ENCODE data around the gene TAL1. TPM values are rescaled to one million over a fixed set of nuclear protein-coding genes. Genes with fewer than 3 reads are reported as not detected.

Gene TAL1
- total and polyA plus RNA-seq, 2 donors (not counting 3 experiments of a cell fraction or from before 2014, with no cell fraction given): 36.7 to 52.4 TPM

DNA sequence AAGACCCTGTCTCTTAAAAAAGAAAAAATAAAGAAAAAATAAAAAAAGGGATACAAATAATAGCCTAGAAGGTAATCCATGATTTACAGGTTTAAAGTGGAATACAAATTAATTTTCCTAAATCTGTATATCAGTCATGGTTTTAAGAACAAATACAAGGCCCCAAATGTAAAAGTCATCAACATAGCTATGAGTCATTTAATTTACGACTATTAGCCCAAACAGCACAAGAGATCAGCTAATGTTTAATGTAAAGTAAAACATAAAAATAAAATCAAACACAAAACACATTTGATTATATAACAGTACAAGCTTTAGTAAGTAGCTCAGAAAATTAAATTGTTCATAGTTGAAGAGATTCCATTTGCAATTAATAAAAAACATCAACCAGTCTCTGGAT is 20.3 kb upstream of the TAL1 start:
- Histone ChIP-seq H3K4me3 (replicated peaks in 1 of 3; ENCODE audit: insufficient read depth in 1 of 3, low read depth in 1 of 3, low read length in 3 of 3) (no peak overlapping the region), H2AFZ (ENCODE audit: low read depth, low read length) (no peak overlapping the region), H3K4me2 (ENCODE audit: insufficient read depth, low read length) (no peak overlapping the region), H3K36me3 (ENCODE audit: control insufficient read depth in 2 of 2, extremely low read depth in 1 of 2, insufficient read depth in 2 of 2, low read length in 2 of 2) (peaks cover 0 to 3% of the 10 kb centered on the region in 2 experiments), H3K27me3 (ENCODE audit: control insufficient read depth in 2 of 2, insufficient read depth in 2 of 2, low read length in 2 of 2) (no peaks in the 10 kb centered on the region), H3K4me1 (ENCODE audit: control insufficient read depth, extremely low read depth, insufficient read depth, low read length) (no peaks in the 10 kb centered on the region), H3K9me3 (replicated peaks; ENCODE audit: control insufficient read depth, insufficient read depth, low read length) (no peaks in the 10 kb centered on the region), H3K79me2 (ENCODE audit: control insufficient read depth, insufficient read depth, low read length) (peaks cover 1% of the 10 kb centered on the region), H3K9ac (replicated peaks; ENCODE audit: extremely low read depth, insufficient read depth, low read length) (no peak overlapping the region), H3K9me1 (replicated peaks; ENCODE audit: control insufficient read depth, extremely low read depth, insufficient read depth, low read length) (no peaks in the 10 kb centered on the region), H4K20me1 (replicated peaks; ENCODE audit: control insufficient read depth, extremely low read depth, insufficient read depth, low read length) (no peaks in the 10 kb centered on the region), H3K27ac (ENCODE audit: insufficient read depth, low read depth, low read length) (no peak overlapping the region)
- FAIRE-seq (no peak), DNase-seq (ENCODE audit: low read depth, low spot score) (peak; percentile 26)
- POLR2A ChIA-PET: interaction anchor here (0.7 kb wide), 1 partner anchor 40 kb away, joined by 7 read pairs; no protein-coding TSS in a partner anchor
- no TSS peak for BruUV-seq (replicated peaks)
- CTCF ChIA-PET: interaction anchor here (0.6 to 2.8 kb wide), 4 partner anchors 9 to 73 kb away, joined by 3 to 23 read pairs (median 10); no protein-coding TSS in a partner anchor
- intact Hi-C loops (cut with micrococcal nuclease): no loop called here
- dilution Hi-C loops (cut with MboI; ENCODE audit: extremely low pct_ligation_motif_present, low sequenced_read_pairs): no loop called here
- TF ChIP-seq FOS (IDR thresholded peaks at IDR 0.05; ENCODE audit: borderline replicate concordance, insufficient read depth, low read length): no peak
- no peak for TF ChIP-seq POLR2A (IDR thresholded peaks at IDR 0.05; ENCODE audit: low read depth, low read length)
- TF ChIP-seq JUN (IDR thresholded peaks at IDR 0.05; ENCODE audit: borderline replicate concordance, insufficient read depth, insufficient read length, low read depth): peak; percentile 3

DNA sequence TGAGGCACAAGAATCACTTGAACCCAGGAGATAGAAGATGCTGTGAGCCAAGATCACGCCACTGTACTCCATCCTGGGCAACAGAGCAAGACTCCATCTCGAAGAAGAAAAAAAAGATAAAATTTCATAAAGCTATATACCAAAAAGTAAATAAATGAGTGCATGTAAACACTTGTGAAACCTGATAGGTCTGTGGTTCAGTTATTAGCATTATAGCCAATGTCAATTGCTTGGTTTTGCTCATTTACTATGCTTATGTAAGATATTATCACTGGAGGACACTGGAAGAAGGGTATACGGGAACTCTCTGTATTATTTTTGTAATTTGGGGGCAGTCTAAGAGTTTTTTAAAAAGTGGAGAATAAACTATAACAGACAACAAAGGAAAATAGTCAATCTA is 17.7 kb upstream of the TAL1 start:
- Histone ChIP-seq H3K4me3 (replicated peaks in 1 of 3; ENCODE audit: insufficient read depth in 1 of 3, low read depth in 1 of 3, low read length in 3 of 3) (no peak overlapping the region), H3K79me2 (ENCODE audit: control insufficient read depth, insufficient read depth, low read length) (no peaks in the 10 kb centered on the region), H3K9ac (replicated peaks; ENCODE audit: extremely low read depth, insufficient read depth, low read length) (no peak overlapping the region), H3K27me3 (ENCODE audit: control insufficient read depth in 2 of 2, insufficient read depth in 2 of 2, low read length in 2 of 2) (no peaks in the 10 kb centered on the region), H3K4me1 (ENCODE audit: control insufficient read depth, extremely low read depth, insufficient read depth, low read length) (no peaks in the 10 kb centered on the region), H3K27ac (ENCODE audit: insufficient read depth, low read depth, low read length) (no peak overlapping the region), H2AFZ (ENCODE audit: low read depth, low read length) (no peak overlapping the region), H3K9me3 (replicated peaks; ENCODE audit: control insufficient read depth, insufficient read depth, low read length) (no peaks in the 10 kb centered on the region), H3K4me2 (ENCODE audit: insufficient read depth, low read length) (no peak overlapping the region), H4K20me1 (replicated peaks; ENCODE audit: control insufficient read depth, extremely low read depth, insufficient read depth, low read length) (no peaks in the 10 kb centered on the region), H3K36me3 (ENCODE audit: control insufficient read depth in 2 of 2, extremely low read depth in 1 of 2, insufficient read depth in 2 of 2, low read length in 2 of 2) (peaks cover 0 to 3% of the 10 kb centered on the region in 2 experiments), H3K9me1 (replicated peaks; ENCODE audit: control insufficient read depth, extremely low read depth, insufficient read depth, low read length) (no peaks in the 10 kb centered on the region)
- ChIA-PET POLR2A (no interaction called here), CTCF (interaction anchor here (1.3 kb wide), 1 partner anchor 14 kb away, joined by 5 read pairs; no protein-coding TSS in a partner anchor)
- TF ChIP-seq JUN (IDR thresholded peaks at IDR 0.05; ENCODE audit: borderline replicate concordance, insufficient read depth, insufficient read length, low read depth) (no peak), FOS (IDR thresholded peaks at IDR 0.05; ENCODE audit: borderline replicate concordance, insufficient read depth, low read length) (no peak), MYC (IDR thresholded peaks at IDR 0.05; ENCODE audit: low read depth, low read length) (no peak)
- TF ChIP-seq, protein P1, sequence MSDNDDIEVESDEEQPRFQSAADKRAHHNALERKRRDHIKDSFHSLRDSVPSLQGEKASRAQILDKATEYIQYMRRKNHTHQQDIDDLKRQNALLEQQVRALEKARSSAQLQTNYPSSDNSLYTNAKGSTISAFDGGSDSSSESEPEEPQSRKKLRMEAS (IDR thresholded peaks at IDR 0.05; ENCODE audit: insufficient read depth, insufficient read length): no peak
- TF ChIP-seq, protein P2, sequence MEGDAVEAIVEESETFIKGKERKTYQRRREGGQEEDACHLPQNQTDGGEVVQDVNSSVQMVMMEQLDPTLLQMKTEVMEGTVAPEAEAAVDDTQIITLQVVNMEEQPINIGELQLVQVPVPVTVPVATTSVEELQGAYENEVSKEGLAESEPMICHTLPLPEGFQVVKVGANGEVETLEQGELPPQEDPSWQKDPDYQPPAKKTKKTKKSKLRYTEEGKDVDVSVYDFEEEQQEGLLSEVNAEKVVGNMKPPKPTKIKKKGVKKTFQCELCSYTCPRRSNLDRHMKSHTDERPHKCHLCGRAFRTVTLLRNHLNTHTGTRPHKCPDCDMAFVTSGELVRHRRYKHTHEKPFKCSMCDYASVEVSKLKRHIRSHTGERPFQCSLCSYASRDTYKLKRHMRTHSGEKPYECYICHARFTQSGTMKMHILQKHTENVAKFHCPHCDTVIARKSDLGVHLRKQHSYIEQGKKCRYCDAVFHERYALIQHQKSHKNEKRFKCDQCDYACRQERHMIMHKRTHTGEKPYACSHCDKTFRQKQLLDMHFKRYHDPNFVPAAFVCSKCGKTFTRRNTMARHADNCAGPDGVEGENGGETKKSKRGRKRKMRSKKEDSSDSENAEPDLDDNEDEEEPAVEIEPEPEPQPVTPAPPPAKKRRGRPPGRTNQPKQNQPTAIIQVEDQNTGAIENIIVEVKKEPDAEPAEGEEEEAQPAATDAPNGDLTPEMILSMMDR (IDR thresholded peaks at IDR 0.05; ENCODE audit: extremely low read depth in 1 of 2, insufficient read depth in 1 of 2, low read depth in 1 of 2, low read length in 2 of 2): no peak
- dilution Hi-C loops (cut with MboI; ENCODE audit: extremely low pct_ligation_motif_present, low sequenced_read_pairs): no loop called here
- no TSS peak for BruUV-seq (replicated peaks)
- intact Hi-C loops (cut with micrococcal nuclease): no loop called here
- FAIRE-seq (no peak), DNase-seq (ENCODE audit: low read depth, low spot score) (no peak)
